Daoy (cell line): ENCODE results near the gene SLC37A3. TPM values are rescaled to one million over a fixed set of nuclear protein-coding genes. Genes with fewer than 3 reads are reported as not detected.
"Not testable (repeated sequence)": the region's sequence is repeated elsewhere in the genome, so short reads cannot be mapped to it uniquely, and the experiment has no call there.

Source experiments
- DNase-seq: peaks from one replicate; pipeline ENCODE4 v3.0.0-alpha.2; 2015; ENCODE audit warnings: low read depth
- total RNA-seq: library from RNA; depleted of rRNA; stranded (reverse); fragments of >200 nt; shearing (Covaris generic); gene quantifications from 2 replicates; pipeline ENCODE4 v1.2.3, GENCODE V29; 2014

Gene SLC37A3
- total RNA-seq, 1 experiment from 2014 or later: 21.3 TPM

DNA sequence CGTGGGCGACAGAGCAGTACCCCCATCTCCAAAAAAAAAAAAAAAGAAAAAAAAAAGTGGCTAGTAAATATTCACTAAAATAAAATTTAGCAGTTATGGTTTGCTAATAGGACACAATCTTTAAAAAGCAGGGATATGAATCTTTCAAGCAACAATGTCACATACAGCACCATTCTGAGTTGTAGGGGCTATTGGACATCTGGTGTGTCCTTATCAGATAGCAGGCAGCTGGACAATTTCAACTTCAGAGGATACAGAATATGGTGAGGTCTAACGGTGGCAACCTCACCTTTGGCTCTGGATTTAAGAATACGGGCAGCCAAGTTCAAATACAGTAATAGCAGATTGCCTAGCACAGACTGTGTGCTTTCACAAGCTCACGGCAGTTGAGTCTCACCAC is 51.1 kb downstream of the SLC37A3 start:
- DNase-seq: no peak

DNA sequence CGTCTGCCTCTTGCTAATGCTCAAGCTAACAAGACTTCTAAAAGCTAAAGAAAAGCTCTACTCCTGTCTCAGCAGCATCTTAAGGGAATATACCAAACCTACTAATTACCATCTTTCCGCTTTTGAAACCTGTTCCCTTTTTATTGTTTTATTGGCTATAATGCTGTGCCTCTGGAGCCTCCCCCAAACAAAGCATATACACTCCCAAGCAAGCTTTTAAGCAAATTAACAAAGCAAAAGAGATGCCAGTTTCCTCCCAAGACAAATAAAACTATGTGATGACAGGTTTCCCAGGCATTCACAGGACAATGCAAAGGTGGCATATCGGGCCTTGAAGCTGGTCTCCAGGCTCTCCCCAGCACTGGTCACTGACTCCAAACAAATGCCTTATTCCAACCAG is 52.9 kb downstream of the SLC37A3 start:
- no peak for DNase-seq

DNA sequence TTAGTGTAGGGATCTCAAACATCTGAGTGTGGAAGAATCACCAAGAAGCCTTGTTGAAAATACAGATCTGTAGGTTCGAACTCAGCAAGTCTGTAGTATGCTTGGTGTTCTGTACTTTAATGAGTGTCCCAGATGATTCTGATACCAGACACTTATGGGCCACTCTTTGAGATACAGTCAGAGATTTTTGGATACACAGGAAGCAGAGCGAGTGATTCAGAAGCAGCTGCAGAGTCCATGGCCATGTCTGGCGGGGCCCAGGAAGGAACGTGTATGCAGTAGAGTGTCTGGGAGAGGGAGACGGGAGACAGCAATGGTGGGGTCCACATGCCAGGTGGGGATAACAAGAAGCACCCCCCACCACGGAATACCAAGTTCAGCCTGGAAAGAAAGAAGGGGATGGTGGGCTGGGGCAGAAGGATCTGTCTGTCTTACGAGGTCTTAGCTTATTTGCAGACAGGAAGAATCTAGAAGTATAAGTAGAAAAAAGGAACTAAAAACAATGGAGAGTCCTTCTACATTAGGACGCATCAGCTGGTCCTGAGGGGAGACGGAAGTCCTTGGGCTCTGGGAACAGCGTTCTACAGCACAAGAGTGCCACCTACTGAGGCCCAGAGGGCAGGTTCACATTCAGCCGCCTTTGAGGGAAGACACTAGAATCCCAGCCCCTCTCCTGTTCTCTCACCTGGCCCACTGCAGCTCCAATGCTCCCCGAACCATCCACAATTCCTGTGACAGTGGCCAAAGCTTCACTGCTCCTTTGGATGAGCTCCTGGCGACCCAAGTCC is 55.4 kb downstream of the SLC37A3 start:
- peak; percentile 31 for DNase-seq

DNA sequence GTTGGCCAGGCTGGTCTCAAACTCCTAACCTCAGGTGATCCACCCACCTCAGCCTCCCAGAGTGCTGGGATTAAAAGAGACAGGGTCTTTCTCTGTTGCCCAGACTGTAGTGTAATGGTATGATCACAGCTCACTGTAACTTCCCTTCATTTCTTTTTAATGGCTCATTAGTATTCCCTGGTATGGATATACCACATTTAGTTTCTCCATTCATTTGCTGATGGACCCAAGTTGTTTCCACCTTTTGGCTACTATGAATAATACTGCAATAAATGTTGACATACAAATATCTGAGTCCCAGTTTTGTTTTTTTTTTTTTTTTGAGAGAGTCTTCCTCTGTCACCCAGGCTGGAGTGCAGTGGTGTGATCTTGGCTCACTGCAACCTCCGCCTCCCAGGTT is 59.4 kb downstream of the SLC37A3 start:
- DNase-seq: not testable (repeated sequence)

DNA sequence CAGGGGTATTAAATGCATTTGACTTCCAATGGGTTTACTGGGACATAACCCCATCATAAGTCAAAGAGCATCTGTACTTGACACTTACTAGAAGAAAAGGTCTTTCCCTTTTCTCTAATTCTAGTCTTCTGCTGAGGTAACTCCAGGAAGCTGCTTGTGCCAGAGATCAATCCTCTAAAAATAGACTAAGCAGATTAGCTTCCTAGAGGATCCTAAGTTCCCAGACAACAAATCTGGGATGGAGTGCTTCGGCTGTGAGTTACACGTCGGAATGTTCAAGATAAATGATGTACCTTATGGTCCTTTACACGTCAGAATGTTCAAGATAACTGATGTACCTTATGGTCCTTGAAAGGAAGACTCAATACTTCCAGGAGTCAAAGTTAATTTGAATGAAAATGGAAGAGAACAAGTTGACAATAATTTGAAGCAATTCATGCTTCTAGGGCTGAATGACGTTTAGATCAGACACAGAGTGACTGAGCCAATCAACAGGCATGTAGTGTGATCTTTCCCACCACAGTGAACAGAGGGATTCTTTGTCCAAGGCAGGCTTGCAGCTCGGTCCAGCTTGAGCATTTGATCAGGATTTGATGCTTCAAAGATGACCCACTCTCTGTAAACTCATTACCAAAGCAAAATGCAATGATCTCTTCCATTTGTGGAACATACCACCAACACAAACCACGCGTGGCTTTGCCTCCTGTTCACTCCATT is 63.8 kb downstream of the SLC37A3 start:
- no peak for DNase-seq

DNA sequence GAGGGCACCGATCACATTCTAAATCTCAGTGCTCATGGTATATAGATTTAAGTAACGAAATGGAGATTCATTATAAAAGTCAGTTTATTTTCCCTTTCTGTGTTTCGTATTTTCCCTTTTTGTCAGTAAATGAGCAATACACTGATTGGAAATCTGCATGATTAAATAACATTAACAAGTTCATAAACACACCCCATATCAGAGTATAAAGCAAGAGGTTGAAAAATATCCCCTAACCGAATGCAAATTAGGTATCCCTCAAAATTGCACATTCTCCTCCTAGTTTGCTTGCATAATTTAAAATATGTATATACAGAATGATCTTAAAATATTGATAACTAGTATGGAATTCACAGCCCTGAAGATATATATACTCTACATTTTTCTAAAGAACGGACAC is 64.6 kb downstream of the SLC37A3 start:
- DNase-seq: no peak

DNA sequence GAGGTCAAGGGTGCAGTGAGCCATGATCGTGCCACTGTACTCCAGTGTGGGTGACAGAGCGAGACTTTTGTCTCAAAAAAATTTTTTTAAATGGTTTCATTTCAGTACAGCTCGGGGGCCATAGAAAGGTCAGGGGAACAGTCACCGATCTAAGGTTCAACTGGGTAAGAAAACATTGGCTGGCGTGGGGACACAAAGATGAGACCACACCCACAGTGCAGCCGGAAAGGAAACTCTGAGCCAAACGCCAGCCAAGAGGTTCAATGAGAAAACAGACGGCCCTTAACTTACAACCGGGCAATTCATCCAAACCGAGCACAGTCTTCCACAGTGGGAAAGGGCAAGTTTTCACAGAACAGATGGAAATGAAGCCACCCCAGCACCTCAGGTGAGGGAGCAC is 65.1 kb downstream of the SLC37A3 start:
- DNase-seq: no peak

DNA sequence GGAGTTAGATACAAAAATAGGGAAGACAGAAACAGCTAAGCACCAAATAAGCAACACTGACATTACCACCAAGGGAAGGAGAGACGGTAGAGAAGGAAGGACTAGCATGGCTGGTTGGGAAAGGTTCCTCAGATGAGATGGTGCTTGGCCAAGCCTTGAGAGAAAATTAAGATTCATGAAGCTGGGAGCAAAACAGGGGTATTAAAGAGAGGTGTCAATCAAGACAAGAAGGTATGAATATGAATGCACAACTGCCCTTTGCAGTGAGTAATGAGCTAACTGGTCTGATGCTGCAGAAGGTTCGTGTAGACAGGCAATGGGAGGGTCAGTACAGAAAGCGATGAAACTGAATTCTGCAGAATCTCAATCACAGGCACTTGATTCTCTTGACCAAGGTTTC is 67.7 kb downstream of the SLC37A3 start:
- DNase-seq: no peak

DNA sequence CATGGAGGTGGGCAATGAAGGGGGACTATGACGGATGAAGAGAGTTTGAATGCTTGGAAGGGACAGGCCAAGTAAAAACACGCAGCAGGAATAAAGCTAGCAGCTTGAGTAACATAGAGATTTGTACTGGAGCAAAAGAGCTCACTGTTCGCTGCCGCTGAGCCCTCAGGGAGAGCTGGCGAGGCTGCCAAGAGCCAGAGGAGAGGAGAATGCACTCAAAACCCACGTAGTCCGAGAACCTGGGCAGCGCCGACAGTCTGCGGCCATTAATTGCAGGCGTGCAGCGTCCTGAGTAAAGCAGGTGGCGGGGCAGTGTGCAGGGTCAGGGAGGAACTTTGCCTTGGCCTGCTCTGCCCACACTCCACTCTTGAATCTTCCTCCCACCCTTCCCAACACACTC is 68.2 kb downstream of the SLC37A3 start:
- DNase-seq: no peak

DNA sequence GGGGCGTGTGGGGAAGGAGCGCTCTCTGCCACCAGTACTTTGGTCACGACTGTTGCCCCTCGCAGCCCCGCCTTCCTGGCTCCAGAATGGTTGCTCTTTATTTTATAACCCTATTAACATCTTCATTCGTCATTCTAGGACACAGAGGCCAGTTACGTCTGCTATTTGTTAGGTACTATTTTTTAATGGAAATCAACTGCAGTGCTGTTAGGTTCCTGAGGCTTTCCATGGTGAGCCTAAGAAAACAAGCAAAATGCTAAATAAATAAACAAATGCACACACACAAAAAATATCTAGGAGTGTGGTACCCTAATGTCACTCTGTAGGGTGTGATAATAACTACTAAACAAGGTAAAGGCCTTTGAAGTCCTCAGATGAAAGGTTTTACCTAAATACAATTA is 71.1 kb downstream of the SLC37A3 start:
- DNase-seq: no peak

DNA sequence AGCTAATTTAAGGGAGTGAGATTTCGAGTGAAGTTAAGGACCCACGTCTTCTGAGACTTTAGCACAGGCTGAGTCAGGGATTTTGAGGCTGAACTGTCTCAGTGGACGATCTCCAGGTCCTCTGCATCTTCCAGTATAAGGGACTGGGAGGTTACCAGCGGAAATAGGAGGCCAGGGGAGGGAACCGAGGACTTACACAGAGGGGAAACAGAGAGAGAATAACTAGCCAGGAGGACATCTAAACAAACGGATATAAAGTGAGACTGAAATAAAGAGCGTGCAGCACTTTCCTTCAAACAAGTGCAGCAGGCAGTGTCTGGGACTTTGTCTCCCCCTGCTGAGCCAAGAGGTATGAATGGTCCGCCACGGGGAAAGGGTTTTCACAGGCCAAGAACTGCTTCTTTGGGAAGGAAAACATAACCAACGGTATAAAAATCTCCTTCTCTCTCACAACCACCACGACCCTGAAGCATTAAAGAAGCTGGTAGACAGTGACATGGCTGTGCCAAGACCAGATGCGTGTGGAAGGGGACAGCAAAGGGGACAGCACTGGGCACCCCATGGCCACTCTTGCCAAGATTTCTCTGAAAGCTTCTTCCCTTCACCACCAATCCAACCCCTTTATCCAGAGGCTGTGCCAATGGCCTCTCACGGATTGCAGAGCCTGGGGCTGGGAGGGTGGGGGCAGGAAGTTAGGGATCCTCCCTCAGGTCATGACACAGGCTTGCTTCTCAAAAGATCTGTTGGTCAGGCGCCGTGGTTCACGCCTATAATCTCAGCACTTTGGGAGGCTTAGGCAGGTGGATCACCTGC is 72.0 kb downstream of the SLC37A3 start:
- DNase-seq: peak; percentile 54

DNA sequence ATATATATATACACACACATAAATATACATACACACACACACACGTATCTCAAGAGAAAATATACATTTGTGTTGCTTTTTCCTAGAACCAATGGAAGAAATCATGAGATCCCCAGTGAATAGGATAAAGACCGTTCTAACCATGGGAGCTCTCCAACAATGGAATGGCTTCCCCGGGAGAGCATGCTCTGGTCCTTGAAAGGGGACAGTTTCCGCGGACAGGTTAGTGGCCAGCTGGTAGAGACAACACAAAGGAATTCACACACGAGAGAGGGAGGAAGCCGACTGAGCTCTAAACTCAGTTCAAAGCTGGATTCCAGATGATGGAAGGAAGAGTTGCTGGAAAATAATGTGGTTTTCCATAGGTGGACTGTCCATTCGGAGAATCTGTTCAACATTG is 72.7 kb downstream of the SLC37A3 start:
- DNase-seq: no peak

DNA sequence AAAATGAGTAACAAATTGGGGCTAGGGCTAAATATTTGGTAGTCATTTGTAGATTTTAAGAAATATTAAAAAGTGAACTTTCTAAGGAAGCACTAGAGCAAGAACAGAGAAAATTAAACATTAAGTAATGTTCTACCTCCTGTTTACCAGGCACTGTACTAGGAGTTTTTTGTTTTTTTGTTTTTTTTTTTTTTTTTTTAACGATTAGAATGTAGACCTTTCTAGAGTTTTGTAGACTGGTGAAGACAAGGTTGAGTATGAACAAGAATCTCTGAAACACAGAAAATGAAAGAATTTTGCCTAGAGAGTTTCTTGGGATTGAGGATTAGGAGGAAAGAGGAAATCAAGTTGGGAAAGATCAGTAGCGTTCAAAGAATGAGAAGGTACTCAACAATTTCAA is 73.6 kb downstream of the SLC37A3 start:
- no peak for DNase-seq

DNA sequence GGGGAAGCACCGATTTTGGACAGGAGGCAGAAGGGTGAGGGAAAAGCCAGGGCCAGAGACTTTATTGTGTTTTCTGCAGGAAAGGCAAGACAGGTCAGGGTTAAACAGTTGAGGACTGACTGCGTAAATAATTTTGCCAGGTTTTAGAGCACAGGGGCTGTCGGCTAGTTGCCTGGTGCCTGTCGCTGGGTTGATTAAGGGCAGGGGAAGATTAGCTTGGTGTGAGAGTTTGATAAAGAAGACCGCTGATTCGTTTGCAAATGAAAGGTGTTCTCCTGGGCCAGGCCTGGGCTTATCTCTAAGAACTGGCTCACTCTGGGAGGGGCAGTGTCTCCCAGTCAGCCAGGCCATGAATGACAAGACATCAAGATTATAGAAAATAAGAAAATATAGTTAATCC is 75.6 kb downstream of the SLC37A3 start:
- DNase-seq: no peak

DNA sequence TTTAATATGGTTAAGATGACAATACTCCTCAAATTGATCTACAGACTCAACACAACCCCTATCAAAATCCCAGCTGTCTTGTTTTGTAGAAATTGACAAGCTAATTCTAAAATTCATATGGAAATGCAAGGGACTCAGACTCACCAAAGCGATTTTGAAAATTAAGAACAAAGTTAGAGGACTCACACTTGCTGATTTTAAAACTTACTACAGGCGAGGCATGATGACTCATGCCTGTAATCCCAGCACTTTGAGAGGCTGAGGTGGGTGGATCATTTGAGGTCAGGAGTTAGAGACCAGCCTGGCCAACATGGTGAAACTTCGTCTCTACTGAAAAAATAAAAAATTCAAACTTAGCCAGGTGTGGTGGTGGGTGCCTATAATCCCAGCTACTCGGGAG is 78.3 kb downstream of the SLC37A3 start:
- DNase-seq: not testable (repeated sequence)

DNA sequence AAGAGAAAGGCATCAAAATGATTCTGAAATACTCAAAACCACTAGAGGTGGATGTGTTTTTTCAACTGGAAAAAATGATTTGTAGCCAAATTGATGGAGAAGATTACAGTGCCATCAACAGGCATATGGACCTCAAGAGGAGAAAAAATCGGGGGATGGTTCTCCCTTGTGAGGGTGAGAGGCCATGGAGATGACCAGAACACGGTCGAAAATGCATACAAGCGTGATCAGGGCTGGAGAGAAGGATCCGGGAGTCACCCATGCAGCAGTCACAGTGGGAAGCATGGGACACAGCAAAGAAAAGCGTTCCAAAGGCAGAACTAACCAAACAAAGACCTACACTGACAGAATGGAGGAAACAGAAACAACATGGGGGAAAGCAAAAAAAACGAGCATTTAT is 80.3 kb downstream of the SLC37A3 start:
- no peak for DNase-seq

DNA sequence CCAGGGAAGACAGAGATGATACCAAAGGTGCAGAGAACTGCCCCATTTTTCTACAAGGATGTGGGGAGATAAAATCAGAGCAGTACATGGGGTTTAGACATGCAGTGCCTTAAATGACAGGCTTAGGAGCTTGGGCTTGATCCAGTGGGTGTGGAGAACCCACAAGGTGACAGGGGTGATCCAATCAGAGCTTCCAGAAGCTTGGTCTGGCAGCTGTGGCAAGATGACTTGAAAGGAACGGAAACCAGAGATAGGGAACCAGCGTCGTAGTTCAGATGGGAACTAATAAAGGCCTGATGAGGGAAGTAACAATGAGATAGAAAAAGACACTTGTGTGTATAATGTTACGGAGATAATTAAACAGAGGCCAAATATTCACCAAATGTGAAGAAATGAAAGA is 80.7 kb downstream of the SLC37A3 start:
- no peak for DNase-seq

DNA sequence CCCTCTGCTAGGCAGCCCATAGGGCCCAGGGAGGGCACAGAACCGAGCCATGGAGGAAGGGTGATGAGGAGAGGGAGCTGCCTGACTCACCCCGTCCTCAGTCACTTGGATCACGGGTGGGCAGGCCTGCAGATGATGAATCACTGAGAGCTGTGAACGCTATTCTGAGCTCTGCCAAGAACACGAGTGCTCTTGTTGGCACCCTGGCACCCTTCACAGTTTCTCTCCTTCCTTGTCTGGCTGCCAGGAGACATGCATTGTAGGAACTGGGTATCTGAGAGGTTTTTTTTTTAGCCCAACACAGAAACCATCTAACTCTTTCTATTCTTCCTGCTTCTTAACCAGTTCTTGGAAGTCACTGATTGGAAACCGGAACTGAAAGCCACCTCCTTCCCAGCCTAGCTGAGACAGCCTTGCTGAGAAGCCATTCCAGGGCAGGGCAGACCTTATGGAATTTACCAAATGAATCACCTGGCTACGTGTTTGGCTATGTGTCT is 82.1 kb downstream of the SLC37A3 start:
- DNase-seq: peak; percentile 70

DNA sequence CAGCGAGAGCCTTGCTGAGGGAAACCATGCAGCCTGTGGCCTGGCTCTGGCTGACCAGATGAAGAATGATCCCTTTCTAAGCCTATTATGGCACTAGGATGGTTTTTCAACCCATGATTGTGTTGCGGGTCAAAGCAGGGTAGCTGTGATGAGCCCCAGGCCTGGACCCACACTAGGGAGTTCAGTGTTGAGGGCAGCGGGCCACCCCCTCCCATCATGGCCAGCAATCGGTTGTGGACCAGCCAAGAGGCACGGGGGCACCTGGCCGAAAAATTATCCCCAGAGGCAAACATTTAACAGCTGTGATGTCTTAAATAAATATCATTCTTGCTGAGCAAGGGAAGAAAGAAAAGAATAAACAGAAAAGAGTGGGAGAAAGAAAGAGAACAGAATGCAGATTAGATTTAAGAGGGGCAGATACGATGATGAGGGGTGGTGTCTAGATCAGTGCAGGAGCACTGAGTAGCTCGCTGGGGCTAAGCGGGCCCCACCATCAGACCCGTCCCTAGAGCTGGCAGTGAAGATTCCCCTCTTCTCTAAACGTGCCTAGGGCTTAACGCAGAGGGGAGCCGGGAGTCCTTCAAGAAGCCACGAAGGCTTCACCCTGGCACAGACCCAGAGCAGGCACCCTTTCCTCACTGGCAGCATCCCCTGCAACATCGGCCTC is 82.7 kb downstream of the SLC37A3 start:
- no peak for DNase-seq

DNA sequence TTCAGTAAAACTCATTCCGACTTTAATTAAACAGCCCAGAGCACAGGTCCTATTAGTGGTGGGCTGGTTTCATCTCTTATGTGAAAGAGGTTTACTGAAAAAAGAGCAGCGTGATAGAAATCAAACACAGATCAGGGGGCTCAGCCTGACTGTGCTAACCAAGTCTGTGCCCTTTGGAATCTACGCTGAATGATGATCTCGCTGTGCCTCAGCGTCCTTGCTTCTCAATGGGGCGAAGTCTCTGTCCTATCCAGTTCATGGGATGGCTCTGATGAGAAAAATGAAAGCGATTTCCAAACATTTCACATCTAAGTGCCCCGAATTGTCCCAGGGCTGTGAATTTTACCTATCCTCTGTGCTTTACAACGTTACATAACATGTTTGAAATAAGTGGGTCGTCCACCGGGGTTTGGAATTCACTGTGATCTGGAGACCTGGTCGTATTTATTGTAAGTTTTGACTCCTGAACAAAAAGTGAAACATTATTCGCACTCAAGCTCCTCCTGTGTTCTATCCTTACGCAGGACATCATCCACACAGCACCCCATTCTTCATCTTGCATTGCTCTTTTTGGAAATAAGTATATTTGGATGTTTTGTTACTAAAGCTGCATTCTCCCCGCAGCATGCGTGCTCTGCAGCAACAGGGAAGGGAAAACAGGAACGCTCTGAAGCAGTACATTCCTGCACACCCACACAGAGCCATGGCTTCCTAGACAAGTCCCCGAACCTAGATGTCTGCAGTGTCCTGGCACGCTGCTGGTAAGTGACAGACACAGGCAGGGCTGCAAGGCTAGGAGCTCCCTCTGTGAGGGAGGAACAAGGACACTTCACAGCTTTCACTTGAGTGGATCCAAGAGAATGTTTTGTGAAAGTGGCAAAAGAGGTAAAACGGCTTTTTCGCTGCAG is 83.5 kb downstream of the SLC37A3 start:
- DNase-seq: no peak
